ENCODE data around the gene LIG1.

LIG1 gene

DNA sequence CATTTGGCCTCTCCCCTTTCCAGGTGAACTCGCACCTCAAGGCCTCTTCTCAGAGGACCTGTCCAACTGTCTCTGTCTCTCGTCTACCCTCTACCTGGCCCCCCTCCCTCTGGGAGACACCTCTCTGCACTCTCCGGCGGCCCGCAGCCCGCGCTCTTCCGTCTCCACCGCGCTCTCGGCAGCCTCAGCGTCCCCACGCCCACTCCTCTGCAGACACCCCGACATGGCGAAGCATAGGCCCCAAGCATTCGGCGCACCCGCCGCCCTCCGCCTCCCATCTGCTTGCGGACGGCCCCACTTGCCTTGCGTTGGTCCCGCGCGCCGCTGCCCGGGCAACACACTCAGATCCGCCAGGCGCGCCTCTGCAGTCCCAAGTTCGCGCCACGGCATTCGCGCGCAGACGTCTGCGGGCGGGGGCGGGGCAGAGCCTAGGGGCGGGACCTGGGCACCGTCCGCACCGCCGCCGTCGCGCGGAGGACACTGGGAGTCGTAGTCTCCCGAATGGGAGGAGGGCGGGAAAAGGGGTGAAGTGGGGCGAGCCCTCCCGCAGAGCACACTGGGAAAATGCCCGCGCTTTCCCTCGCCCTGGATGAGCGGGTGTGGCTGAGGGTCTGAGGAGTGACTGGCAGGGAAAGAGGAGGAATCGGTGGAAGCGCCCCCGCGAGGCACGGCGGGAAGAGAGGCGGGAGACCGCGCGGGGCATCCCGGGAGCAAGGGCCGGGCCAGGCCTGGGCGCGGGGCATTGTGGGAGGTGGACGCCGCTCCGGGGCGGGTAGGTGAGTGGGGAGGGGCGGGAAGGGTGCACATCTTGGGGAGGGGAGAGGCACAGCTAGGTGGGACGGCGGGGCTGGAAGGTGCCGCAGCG lies at the start of gene LIG1, which contains the start of gene ZSWIM9:
LIG1 (minus strand) TSS at position 406 of the 865 bp plus-strand sequence. CDS start 4,778 bp downstream, outside the sequence.
ZSWIM9 (plus strand) TSS at position 742 of the 865 bp plus-strand sequence. CDS start 1,123 bp downstream, outside the sequence.
- peak; percentile 85 for DNase-seq (ENCODE audit: low read depth)

DNA sequence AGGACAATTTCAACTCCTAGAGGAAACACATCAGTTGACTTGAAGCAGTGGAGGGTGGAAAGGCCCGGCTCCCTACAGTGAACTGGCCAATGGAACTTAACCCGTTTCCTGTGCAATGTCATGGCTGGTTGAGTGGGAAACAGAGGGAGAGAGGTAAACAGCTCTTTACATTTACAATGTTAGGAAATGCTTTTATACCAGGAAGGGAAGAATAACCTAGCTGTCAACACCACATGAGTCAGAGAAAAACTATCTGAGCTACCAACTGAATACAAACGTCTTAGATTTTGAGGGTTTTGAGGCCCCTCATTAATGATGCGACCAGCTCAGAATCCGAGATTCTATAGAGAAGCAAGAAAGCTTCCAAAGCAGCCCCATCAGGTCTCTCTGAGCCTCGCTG lies 48.9 kb upstream of the LIG1 start:
- no peak for DNase-seq (ENCODE audit: low read depth)

DNA sequence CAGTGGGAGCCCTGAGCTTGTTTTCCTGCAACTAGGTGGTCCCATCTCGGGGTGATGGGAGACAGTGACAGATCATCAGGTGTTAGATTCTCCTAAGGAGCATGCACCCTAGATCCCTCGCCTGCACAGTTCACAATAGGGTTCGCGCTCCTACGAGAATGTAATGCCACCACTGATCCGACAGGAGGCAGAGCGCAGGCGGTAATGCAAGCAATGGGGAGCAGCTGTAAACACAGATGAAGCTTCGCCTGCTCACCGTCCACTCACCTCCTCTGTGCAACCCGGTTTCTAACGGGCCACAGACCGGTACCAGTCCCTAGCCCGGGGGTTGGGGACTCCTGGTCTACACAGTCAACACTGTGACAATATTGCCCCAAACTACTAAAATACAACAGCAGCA lies 46.8 kb upstream of the LIG1 start:
- no peak for DNase-seq (ENCODE audit: low read depth)

DNA sequence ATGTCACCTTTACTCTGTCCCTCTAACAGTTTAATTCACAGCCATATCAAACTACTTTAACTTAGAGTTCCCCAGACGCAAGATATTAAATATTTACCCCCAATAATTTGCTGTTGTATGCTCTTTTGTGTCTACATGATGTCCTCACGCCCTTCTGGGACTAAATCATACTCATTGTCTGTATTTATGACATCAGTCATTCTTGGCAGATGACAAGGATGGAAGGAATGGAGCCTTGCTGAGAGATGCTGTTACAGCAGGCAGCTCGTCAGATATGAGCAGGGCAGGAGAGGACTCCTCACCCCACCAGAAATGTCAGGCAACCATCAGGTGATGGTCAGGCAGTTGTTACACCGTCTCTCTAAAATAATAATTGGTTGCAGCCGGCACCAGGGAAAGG lies 43.8 kb upstream of the LIG1 start:
- DNase-seq (ENCODE audit: low read depth) = no peak

DNA sequence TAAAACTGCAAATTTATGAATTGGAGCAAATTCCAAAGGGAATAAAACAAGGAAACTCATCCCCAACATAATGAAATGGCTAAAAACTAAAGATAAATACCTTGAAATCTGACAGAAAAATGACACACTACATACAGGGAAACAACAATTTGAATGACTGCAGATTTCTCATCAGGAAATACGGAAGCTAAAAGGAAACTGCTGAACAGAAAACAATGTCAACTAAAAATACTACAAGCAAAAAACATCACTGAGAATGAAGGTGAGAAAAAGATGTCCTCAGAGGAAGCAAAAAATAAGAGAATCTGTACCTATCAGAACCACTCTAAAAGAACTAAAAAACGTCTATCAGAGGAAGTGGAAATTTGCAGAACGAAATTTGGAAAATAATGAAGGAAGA lies 39.9 kb upstream of the LIG1 start:
- DNase-seq (ENCODE audit: low read depth) = no peak

DNA sequence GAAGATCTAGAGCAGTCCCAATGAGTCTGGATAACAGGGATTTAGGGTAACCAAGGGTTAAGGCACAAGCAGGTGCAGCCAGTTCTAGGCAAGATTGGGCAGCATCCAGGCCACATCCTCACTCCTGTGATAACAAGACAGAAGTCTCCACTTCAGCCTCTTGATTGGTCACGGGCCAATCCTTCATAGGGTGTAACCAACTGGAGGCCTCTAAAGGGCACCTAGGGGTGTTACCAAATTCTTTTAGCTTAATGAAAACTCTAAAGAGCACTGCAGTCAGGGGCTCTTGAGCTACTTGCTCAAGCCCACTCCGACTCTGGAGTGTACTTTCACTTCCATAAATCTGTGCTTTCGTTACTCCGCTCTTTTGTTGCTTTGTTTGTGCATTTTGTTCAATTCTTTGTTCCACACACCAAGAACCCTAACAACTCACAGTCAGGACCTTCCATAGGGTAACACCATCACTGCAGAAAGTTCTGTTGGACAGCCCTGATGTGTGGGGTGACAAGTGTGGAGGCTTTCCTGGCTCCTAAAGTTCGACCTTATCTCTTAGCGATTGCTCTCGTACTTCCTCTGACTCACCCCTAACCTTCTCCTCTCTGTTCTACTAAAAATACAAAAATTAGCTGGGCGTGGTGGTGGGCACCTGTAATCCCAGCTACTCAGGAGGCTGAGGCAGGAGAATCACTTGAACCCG lies 36.4 kb upstream of the LIG1 start:
- DNase-seq (ENCODE audit: low read depth) = no peak

DNA sequence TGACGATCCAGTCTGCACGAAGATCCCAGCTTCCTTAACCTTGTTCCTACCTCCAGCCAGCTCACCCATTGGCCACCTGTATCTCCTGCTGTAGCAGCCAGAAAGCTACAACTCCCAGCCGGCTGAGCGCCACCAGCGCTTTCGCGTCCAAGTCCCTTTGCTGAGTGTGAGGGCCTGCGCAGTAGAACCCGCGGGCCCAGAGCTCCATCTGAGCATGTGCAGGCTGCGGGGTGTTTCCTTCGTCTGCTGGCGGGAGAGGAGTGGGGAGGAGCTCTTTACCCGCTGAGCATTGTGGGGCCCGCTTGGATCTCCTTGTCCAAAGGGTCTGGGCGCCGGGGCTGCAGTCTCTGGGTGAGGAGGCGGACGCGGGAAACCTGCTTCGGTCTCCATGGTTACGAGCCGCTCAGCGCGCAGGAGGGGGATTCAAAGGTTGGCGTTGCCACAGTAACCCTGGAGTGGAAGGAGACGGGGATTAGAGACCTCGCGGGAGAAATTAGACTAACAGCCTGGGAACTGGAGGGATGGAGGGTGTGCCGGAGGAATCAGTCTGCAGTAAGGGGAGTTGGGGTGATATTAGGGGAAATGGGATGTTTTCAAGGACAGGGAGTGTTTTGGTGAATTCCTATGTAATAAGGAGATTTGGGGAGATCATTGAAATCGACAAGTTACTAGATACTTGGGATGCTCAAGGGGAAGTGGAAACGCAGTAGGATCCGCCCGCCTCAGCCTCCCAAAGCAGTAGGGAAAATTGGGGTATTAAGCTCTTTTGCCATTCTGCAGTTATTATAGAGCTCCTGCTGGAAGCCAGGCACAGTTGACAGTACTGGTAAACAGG lies 33.9 kb upstream of the LIG1 start:
- DNase-seq (ENCODE audit: low read depth) = peak; percentile 90

DNA sequence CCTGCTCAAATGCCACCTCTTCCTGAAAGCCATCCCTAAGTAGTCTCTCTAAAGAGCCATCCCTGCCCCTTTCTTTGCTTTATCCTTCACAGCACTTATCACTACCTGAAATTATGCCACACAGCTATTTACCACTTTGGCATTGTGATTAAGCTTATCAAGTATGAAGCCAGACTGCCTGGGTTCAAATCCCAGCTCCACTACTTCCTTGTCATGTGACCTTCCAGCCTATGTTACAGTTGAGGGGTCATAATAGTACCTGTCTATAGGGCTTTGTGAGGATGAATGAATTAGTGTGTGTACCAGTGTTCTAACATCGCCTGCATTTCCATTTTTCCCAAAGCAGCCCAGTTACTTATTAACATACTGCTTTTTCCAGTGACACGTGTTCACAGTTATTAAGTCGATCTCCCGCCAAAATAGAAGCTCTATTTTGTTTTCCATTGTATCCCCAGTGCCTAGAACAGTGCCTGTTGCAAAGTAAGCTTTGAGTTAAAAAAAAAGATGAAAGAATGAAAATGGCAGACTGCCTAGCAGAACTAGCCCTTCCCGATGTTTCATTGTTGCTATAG lies 33.2 kb upstream of the LIG1 start:
- DNase-seq (ENCODE audit: low read depth) = no peak

DNA sequence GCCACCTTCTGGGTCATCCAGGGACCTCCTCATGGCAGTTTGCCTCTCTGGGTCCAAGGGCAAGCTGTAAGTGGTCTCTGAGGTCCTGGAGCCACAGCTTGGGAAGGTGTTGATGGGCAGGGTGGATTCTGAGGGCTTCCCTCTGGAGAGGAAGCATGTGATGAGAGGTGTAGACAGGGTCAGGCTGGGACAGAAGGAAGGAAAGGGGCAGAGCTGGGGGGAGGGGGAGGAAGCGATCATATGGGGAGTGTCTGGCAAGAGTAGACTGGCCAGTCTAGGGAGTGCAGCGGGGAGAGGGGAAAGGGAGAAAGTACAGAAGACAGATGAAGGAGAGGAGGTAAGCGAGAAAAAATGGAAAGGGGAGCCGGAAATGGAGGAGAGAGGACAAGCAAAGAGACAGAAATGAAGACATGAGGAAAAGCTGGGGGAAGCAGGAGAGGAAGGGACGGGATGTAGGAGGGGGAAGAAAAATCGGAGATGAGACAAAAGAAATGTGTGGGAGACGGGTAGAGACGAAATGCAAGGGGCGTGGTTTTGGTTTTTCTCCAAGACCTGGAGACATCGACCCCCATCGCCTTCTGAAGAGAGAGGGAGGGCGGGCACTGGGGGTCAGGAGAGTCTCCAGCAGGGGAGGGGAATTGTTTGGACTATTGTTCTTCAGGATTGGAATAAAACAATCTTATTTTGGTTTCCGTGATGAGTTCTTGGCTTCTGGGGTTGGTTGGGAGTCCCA lies 27.0 kb upstream of the LIG1 start:
- no peak for DNase-seq (ENCODE audit: low read depth)

DNA sequence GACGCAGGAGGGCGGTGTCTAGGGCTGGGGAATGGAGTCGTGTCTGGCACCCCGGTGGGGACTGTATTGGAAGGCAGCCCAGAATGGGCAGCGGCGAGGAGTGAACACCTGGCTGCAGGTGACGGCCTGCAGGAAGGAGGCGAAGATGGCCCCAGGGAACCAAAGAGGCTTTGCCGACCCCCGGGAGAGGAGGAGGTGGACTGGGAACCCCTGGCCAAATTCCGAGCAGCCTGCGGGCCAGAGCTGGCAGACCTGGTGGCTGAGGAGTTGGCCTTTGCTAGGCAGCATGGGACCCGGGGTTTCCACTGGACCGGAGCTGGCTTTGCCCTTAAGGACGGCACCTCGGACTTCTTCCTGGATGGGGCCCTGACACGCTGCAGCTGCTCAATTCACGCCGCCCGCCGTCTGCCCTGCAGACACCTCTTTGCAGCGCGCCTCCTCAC lies 26.2 kb upstream of the LIG1 start:
- DNase-seq (ENCODE audit: low read depth) = no peak

DNA sequence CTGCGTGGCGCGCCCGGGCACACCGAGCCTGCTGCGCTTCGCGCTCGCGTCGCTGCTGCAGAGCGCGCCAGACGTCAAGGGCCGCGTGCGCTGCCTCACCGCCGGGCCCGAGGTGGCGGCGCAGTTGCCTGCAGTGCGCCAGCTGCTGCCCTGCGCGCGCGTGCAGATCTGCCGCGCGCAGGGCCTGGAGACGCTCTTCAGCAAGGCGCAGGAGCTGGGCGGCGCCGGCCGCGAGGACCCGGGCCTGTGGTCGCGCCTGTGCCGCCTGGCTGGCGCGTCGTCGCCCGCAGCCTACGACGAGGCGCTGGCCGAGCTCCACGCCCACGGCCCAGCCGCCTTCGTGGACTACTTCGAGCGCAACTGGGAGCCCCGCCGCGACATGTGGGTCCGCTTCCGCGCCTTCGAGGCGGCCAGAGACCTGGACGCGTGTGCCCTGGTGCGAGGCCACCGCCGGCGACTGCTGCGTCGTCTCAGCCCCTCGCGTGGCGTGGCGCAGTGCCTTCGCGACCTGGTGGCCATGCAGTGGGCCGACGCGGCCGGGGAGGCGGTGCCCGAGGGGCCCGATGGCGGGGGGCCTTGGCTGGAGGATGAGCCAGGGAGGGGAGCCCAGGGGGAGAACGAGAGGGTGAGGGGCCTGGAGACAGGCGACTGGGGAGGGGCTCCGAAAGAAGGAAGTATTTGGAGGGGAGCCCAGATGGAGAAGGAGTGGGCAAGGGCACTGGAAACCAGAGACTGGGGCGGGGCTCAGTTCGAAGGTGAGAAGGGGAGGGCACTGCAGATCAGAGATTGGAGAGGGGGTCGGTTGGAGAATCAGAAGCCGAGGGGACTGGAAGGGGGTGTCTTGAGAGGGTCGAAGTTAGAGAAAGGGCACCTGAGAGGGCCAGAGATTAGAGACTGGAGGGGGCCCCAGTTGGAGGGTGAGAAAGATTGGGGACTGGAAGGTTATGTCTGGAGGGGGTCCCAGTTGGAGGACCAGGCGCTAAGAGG lies 25.0 kb upstream of the LIG1 start:
- no peak for DNase-seq (ENCODE audit: low read depth)

DNA sequence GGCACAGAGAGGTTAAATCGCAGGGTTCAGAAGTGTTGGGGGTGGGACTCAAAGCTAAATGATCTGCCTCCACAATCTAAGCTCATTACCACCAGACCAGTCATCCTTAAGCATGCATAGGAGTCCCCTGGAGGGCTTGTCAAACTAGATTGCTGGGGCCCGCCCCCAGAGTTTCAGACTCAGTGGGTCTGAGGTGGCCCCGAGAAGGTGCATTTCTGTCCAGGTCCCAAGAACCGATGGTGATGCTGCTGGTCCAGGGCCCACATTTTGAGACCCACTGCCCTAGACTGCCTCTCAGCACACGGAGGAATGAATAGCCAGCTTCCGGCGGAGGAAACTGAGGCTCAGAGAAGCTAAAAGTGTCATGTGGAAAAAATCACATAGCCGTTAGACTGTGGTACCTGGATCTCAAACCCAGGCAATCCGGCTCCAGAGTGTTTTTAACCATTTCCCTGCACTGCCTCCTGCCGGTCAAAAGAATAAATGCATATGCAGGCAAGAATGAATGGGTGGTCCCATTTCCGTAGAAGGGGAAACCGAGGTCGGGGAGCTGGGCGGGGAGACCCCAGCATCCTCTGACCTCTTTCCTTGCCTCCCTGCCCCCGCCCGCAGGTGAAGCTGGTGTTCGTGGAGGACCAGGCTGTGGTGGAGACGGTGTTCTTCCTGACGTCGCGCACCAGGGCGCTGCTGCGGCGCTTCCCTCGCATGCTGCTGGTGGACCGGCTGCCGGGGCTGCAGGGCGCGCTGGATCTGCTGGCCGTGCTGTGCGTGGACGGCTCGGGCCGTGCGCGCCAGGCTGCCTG lies 24.1 kb upstream of the LIG1 start:
- no peak for DNase-seq (ENCODE audit: low read depth)

DNA sequence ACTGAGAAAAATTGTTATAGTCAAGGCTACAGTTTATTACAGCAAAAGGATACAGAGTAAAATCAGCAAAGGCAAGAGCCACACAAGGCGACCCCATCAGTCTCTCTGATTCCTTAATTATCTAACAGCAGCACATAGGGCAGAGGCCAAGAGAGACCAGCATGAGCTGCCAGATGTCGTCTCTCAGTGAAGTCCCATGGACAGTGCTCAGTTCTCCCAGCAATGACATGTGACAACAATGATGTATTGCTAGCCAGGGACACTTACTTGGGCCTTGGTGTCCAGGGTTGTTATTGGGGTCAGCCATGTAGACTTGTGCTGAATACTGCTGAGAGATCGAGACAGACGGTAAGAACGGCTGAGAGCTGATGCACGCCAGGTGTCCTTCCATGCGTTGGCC lies 22.6 kb upstream of the LIG1 start:
- DNase-seq (ENCODE audit: low read depth) = no peak

DNA sequence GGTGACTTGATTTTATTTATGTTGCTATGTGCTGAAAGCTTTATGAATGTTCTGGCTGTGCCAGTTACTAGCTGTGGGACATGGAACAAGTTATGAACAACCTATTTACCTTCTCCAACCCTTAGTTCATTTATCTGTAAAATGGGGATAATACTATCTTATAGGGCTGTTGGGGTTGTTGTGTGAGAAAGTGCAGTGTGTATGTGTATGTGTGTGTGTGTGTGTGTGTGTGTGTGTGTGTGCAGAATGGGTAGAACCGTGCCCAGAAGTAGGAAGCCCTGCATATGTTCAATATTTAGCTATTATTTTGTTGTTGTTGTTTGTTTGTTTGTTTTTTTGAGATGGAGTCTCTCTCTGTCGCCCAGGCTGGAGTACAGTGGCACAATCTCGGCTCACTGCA lies 20.7 kb upstream of the LIG1 start:
- DNase-seq (ENCODE audit: low read depth) = no peak

DNA sequence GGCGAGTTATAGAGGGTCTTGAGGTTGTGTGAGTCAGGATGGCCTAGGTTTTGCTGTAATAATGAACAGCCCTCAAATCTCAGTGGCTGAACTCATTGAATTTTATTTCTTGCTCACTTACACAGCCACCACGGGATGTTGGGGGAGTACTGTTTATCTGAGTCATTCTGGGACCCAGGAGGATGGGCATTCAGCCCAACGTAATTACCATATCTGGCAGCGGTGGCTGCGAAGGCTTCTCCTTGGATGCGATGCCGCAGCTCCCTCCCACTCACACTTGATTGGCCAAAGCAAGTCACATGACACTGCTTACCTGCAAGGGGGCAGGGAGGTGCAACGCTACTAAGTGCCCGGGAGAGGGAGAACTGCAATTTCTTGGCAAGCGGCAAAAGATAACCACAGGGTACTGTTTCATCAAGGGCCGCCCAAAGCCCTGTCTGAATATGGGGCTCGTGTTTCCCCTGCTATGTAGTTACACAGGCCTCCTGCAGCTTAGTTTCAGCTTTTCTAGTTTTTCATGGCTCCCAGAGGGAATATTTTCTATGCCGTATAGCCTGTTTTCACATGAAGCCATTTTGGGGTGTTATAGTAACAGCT lies 20.2 kb upstream of the LIG1 start:
- peak; percentile 46 for DNase-seq (ENCODE audit: low read depth)

DNA sequence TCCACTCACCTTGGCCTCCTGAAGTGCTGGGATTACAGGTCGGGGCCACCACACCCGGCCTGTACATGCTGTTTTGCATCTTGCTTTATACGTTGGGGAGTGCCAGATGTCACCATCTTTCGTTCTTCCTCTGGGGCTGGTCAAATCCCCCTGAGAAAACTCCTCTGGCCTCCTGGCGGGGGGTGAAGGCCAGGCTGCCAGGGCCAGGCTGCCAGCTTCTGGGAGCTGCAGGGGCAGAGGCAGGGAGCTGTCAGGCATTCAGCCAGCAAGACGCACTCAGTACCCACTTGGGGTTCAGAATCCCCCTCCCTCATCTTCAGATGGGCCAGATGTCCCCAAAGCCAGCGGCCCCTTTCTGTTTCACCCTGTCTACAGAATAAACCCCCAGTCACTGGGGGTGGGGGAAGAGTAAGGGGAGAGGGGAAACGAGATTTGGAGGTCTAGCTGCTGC lies 16.4 kb upstream of the LIG1 start:
- no peak for DNase-seq (ENCODE audit: low read depth)

DNA sequence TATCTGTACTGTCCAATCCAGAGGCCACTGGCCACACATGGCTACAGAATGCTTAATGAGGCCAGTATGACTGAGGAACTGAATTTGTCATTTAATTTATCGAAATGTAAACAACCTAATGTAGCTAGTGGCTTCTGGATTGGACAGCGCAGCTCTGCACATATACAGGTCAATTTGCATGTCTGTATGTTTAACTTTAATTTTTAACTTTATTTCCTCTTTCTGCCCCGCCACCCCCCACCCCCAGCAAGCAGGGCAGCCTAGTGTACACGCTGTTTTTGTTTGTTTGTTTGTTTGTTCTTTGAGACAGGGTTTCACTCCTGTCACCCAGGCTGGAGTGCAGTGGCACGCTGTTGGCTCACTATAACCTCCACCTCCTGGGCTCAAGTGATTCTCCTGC lies 15.9 kb upstream of the LIG1 start:
- DNase-seq (ENCODE audit: low read depth) = no peak

DNA sequence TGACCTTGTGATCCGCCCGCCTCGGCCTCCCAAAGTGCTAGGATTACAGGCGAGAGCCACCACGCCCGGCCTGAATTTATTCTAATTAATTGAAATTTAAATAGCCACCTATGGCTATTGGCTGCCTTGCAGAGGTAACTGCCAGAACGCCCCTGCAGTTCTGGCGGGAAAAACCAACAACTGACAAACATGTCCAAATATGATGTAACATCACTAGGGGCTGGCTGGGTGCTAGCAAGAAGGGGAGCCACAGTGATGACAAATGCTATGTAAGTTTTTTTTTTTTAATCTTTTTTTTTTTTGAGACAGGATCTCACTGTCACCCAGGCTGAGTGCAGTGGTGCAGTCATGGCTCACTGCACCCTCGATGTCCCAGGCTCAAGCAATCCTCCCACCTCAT lies 13.2 kb upstream of the LIG1 start:
- no peak for DNase-seq (ENCODE audit: low read depth)

DNA sequence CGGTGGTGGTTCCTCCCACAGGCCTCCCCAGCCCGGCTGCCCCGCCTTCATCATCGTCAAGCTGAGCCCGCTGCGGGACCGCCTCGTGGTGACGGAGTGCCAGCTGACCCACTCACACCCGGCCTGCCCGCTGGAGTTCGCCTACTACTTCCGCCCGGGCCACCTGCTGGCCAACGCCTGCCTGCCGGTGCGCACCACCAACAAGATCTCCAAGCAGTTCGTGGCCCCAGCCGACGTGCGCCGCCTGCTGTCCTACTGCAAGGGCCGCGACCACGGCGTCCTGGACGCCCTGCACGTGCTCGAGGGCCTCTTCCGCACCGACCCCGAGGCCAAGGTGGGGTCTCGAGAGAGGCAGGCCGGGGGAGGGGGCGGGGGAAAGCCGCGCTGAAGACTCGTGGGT lies 12.3 kb upstream of the LIG1 start:
- no peak for DNase-seq (ENCODE audit: low read depth)

All from stimulated activated CD8-positive, alpha-beta memory T cell treated with anti-CD3 and anti-CD28 coated beads, Interleukin-4, amount 100 ng/mL, for 24 hours (primary cell).